Measurements from ENCODE around the gene RBL1. TPM values are rescaled to one million over a fixed set of nuclear protein-coding genes. Genes with fewer than 3 reads are reported as not detected.
"Not testable (repeated sequence)": the region's sequence is repeated elsewhere in the genome, so short reads cannot be mapped to it uniquely, and the experiment has no call there.

The RBL1 gene
- total RNA-seq, 1 donor from 2014 or later: 3.2 TPM

- DNase-seq (ENCODE audit: low read depth): no peak
- H3K36me3 ChIP-seq (ENCODE audit: control insufficient read depth, insufficient read depth, low read length): no peaks in the 10 kb centered on the region
- no peaks in the 10 kb centered on the region for H3K27me3 ChIP-seq (ENCODE audit: control insufficient read depth, insufficient read depth, low read length)
- FAIRE-seq: no peak
- TF ChIP-seq CTCF (IDR thresholded peaks at IDR 0.05; ENCODE audit: insufficient read depth, low read length, severe bottlenecking): no peak
- no peak overlapping the region for H3K4me3 ChIP-seq (ENCODE audit: low read depth, low read length)
Measured at GRCh38 chr20:36998652-36999051, 97.1 kb downstream of the RBL1 start.

- no peak for DNase-seq (ENCODE audit: low read depth)
- H3K36me3 ChIP-seq (ENCODE audit: control insufficient read depth, insufficient read depth, low read length): no peaks in the 10 kb centered on the region
Measured at GRCh38 chr20:36997121-36997520, 98.7 kb downstream of the RBL1 start.

GRCh38 chr20:36994221-36994620 lies 101.6 kb downstream of the RBL1 start:
- DNase-seq (ENCODE audit: low read depth); H3K27me3 ChIP-seq (ENCODE audit: control insufficient read depth, insufficient read depth, low read length); FAIRE-seq; H3K36me3 ChIP-seq (ENCODE audit: control insufficient read depth, insufficient read depth, low read length); H3K4me3 ChIP-seq (ENCODE audit: low read depth, low read length): not testable (repeated sequence)

More at GRCh38 chr20:36997121-36997520, 98.7 kb downstream of the RBL1 start:
- Histone ChIP-seq H3K4me3 (ENCODE audit: low read depth, low read length) (no peak overlapping the region), H3K27me3 (ENCODE audit: control insufficient read depth, insufficient read depth, low read length) (no peaks in the 10 kb centered on the region)
- TF ChIP-seq CTCF (IDR thresholded peaks at IDR 0.05; ENCODE audit: insufficient read depth, low read length, severe bottlenecking): no peak
- no peak for FAIRE-seq

GRCh38 chr20:36992802-36993334 lies 102.9 kb downstream of the RBL1 start:
- H3K27me3 ChIP-seq (ENCODE audit: control insufficient read depth, insufficient read depth, low read length): no peaks in the 10 kb centered on the region
- no peak for TF ChIP-seq CTCF (IDR thresholded peaks at IDR 0.05; ENCODE audit: insufficient read depth, low read length, severe bottlenecking)
- FAIRE-seq (no peak), DNase-seq (ENCODE audit: low read depth) (no peak)
- no peaks in the 10 kb centered on the region for H3K36me3 ChIP-seq (ENCODE audit: control insufficient read depth, insufficient read depth, low read length)
- no peak overlapping the region for H3K4me3 ChIP-seq (ENCODE audit: low read depth, low read length)

GRCh38 chr20:36991703-36992102 lies 104.1 kb downstream of the RBL1 start:
- TF ChIP-seq CTCF (IDR thresholded peaks at IDR 0.05; ENCODE audit: insufficient read depth, low read length, severe bottlenecking): no peak
- Histone ChIP-seq H3K36me3 (ENCODE audit: control insufficient read depth, insufficient read depth, low read length) (no peaks in the 10 kb centered on the region), H3K27me3 (ENCODE audit: control insufficient read depth, insufficient read depth, low read length) (no peaks in the 10 kb centered on the region), H3K4me3 (ENCODE audit: low read depth, low read length) (no peak overlapping the region)
- DNase-seq (ENCODE audit: low read depth) (no peak), FAIRE-seq (no peak)

- TF ChIP-seq CTCF (IDR thresholded peaks at IDR 0.05; ENCODE audit: insufficient read depth, low read length, severe bottlenecking): no peak
- DNase-seq (ENCODE audit: low read depth) (no peak), FAIRE-seq (no peak)
- Histone ChIP-seq H3K36me3 (ENCODE audit: control insufficient read depth, insufficient read depth, low read length) (no peaks in the 10 kb centered on the region), H3K4me3 (ENCODE audit: low read depth, low read length) (no peak overlapping the region), H3K27me3 (ENCODE audit: control insufficient read depth, insufficient read depth, low read length) (no peaks in the 10 kb centered on the region)
Measured at GRCh38 chr20:36989797-36990196, 106.0 kb downstream of the RBL1 start.
